CD14-positive monocyte (primary cell): Measurements from ENCODE around the gene NUDC. TPM values are rescaled to one million over a fixed set of nuclear protein-coding genes. Genes with fewer than 3 reads are reported as not detected.
A peak's percentile ranks its signal among the peaks of the same experiment; 100 is the strongest.

Source experiments
- DNase-seq, 3 donors: peaks; one replicate each; pipeline ENCODE4 v3.0.0-alpha.2; 2011 to 2022
- H2AFZ ChIP-seq: 2 replicates; pipeline ENCODE4 v1.6.0; 2012; ENCODE audit warnings: mild to moderate bottlenecking, low read depth, low read length, inconsistent platforms; ENCODE audit not compliant: insufficient read depth, poor library complexity, severe bottlenecking
- H3K27ac ChIP-seq, 2 donors: 1 replicate in 1 of 2; 2 replicates in 1 of 2; pipeline ENCODE4 v1.5.1; 2012 to 2013; ENCODE audit warnings: low read length in 2 of 2, control low read depth in 1 of 2, inconsistent platforms in 1 of 2, low read depth in 1 of 2, mild to moderate bottlenecking in 1 of 2
- H3K27me3 ChIP-seq, 2 donors: one replicate each; pipeline versions ENCODE4 v1.6.0 to v1.6.1; 2011 to 2013; ENCODE audit warnings: low read length in 2 of 2; ENCODE audit not compliant: control insufficient read depth in 2 of 2, insufficient read depth in 2 of 2
- H3K36me3 ChIP-seq, 2 donors: replicated peaks in 1 of 2; 1 replicate in 1 of 2; 2 replicates in 1 of 2; pipeline versions ENCODE4 v1.5.1 to v1.6.1; 2012 to 2013; ENCODE audit warnings: low read length in 2 of 2, control low read depth in 1 of 2, inconsistent platforms in 1 of 2, mild to moderate bottlenecking in 1 of 2; ENCODE audit not compliant: insufficient read depth in 2 of 2, control insufficient read depth in 1 of 2
- H3K4me1 ChIP-seq, 2 donors: 1 replicate in 1 of 2; 2 replicates in 1 of 2; pipeline versions ENCODE4 v1.5.1 to v1.6.1; 2012 to 2013; ENCODE audit warnings: low read length in 2 of 2, control low read depth in 1 of 2, inconsistent platforms in 1 of 2, mild to moderate bottlenecking in 1 of 2, moderate library complexity in 1 of 2; ENCODE audit not compliant: insufficient read depth in 2 of 2, control insufficient read depth in 1 of 2
- H3K4me2 ChIP-seq: replicated peaks from 2 replicates; pipeline ENCODE3; 2012; ENCODE audit warnings: low read length, moderate library complexity, mild to moderate bottlenecking; ENCODE audit not compliant: poor library complexity, severe bottlenecking; ENCODE audit errors: extremely low read depth
- H3K4me3 ChIP-seq, 3 experiments: fragments of 200-600 bp in 1 of 3; sonication (generic) in 1 of 3; replicated peaks in 1 of 3; 1 replicate in 2 of 3; 2 replicates in 1 of 3; pipeline ENCODE4 v1.5.1; 2011 to 2013; ENCODE audit warnings: low read length in 3 of 3, mild to moderate bottlenecking in 3 of 3, control low read depth in 2 of 3, low read depth in 2 of 3, inconsistent platforms in 1 of 3, moderate library complexity in 1 of 3
- H3K79me2 ChIP-seq: 2 replicates; pipeline ENCODE4 v1.6.0; 2012; ENCODE audit warnings: mild to moderate bottlenecking, control low read depth, inconsistent platforms, low read length, moderate library complexity; ENCODE audit not compliant: insufficient read depth
- H3K9ac ChIP-seq: 2 replicates; pipeline ENCODE4 v1.6.0; 2017; ENCODE audit warnings: low read length, mild to moderate bottlenecking; ENCODE audit not compliant: insufficient read depth, poor library complexity, severe bottlenecking
- H3K9me3 ChIP-seq, 2 donors: replicated peaks in 1 of 2; 1 replicate in 1 of 2; 2 replicates in 1 of 2; pipeline versions ENCODE4 v1.5.1 to v1.6.1; 2012 to 2013; ENCODE audit warnings: low read length in 2 of 2, control low read depth in 1 of 2; ENCODE audit not compliant: control insufficient read depth in 1 of 2, insufficient read depth in 1 of 2
- H4K20me1 ChIP-seq: 2 replicates; pipeline ENCODE4 v1.6.0; 2012; ENCODE audit warnings: mild to moderate bottlenecking, low read length, control low read depth, moderate library complexity; ENCODE audit not compliant: insufficient read depth
- H3K27ac Mint-ChIP-seq, 7 donors: one replicate each; pipeline ENCODE4 v1.8.0; 2020; ENCODE audit warnings: mild to moderate bottlenecking in 7 of 7, mixed read lengths in 7 of 7, moderate library complexity in 6 of 7, inconsistent platforms in 2 of 7
- H3K27me3 Mint-ChIP-seq, 3 donors: one replicate each; pipeline ENCODE4 v1.8.0; 2021 to 2022; ENCODE audit warnings: low read depth in 3 of 3, mild to moderate bottlenecking in 3 of 3, mixed read lengths in 3 of 3, moderate library complexity in 3 of 3, inconsistent platforms in 1 of 3
- H3K36me3 Mint-ChIP-seq, 2 donors: one replicate each; pipeline ENCODE4 v1.8.0; 2020; ENCODE audit warnings: mixed read lengths in 2 of 2, inconsistent platforms in 1 of 2, mild to moderate bottlenecking in 1 of 2
- H3K4me1 Mint-ChIP-seq: one replicate; pipeline ENCODE4 v1.8.0; 2020; ENCODE audit warnings: mild to moderate bottlenecking, mixed read lengths
- H3K4me3 Mint-ChIP-seq, 2 donors: one replicate each; pipeline ENCODE4 v1.8.0; 2020; ENCODE audit warnings: mild to moderate bottlenecking in 2 of 2, mixed read lengths in 2 of 2, moderate library complexity in 1 of 2
- H3K9me3 Mint-ChIP-seq, 7 donors: one replicate each; pipeline ENCODE4 v1.8.0; 2020 to 2022; ENCODE audit warnings: mixed read lengths in 7 of 7, mild to moderate bottlenecking in 6 of 7, moderate library complexity in 6 of 7, inconsistent platforms in 2 of 7
- WGBS: methylation state at CpG from one replicate; pipeline ENCODE4 v1.1.5; 2013; ENCODE audit warnings: missing lambda C conversion rate; ENCODE audit not compliant: insufficient coverage; 5-methylcytosine and 5-hydroxymethylcytosine counted together
- intact Hi-C, 2 donors: fragments of 100-400 bp; cut with micrococcal nuclease; formaldehyde crosslinking; loops; one replicate each; pipeline versions ENCODE4 v1.15.0 to v1.15.1; 2023
- polyA plus RNA-seq, 3 donors: library from polyadenylated mRNA; depleted of rRNA in 1 of 3; unstranded in 2 of 3; stranded (reverse) in 1 of 3; fragments of 300-500 nt in 2 of 3; fragments of >200 nt in 1 of 3; fragmentation: Illumina TruSeq in 2 of 3; gene quantifications; 1 replicate in 2 of 3; 2 replicates in 1 of 3; pipeline ENCODE4 v1.2.3, GENCODE V29; 2012 to 2021
- TF ChIP-seq, protein P1 (sequence below): fragments of 200-600 bp; IDR thresholded peaks from one replicate; pipeline ENCODE4 v1.8.0; 2022; ENCODE audit warnings: antibody characterized with exemption, mild to moderate bottlenecking

NUDC gene
- polyA plus RNA-seq, 3 donors, result 28.3 to 58.3 (median 47.4) TPM

GRCh38 chr1:26960625-26960966 is 39.1 kb downstream of the NUDC start:
- TF ChIP-seq, protein P1, sequence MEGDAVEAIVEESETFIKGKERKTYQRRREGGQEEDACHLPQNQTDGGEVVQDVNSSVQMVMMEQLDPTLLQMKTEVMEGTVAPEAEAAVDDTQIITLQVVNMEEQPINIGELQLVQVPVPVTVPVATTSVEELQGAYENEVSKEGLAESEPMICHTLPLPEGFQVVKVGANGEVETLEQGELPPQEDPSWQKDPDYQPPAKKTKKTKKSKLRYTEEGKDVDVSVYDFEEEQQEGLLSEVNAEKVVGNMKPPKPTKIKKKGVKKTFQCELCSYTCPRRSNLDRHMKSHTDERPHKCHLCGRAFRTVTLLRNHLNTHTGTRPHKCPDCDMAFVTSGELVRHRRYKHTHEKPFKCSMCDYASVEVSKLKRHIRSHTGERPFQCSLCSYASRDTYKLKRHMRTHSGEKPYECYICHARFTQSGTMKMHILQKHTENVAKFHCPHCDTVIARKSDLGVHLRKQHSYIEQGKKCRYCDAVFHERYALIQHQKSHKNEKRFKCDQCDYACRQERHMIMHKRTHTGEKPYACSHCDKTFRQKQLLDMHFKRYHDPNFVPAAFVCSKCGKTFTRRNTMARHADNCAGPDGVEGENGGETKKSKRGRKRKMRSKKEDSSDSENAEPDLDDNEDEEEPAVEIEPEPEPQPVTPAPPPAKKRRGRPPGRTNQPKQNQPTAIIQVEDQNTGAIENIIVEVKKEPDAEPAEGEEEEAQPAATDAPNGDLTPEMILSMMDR, result no peak
- Histone ChIP-seq H3K36me3 (no peaks in the 10 kb centered on the region), H4K20me1 (no peaks in the 10 kb centered on the region), H3K4me2 (peak overlapping the region; percentile 77), H3K27ac (no peak overlapping the region), H3K79me2 (no peaks in the 10 kb centered on the region), H3K9me3 (peaks cover 0 to 11% of the 10 kb centered on the region in 2 donors), H3K4me1 (peaks cover 7 to 14% of the 10 kb centered on the region in 2 donors), H3K27me3 (peaks cover 33 to 42% of the 10 kb centered on the region in 2 donors), H3K9ac (peak overlapping the region; percentile 54), H2AFZ (no peak overlapping the region), H3K4me3 (peak overlapping the region in 1 of 3 experiments; percentile 68)
- peaks cover 43 to 61% (median 51%) of the 10 kb centered on the region in 3 donors for H3K27me3 Mint-ChIP-seq
- H3K4me3 Mint-ChIP-seq, result peak overlapping the region; percentile 39 to 91
- WGBS, result 45% methylated on average over 3 of the region's 3 CpGs
- DNase-seq, result no peak
- H3K27ac Mint-ChIP-seq, result peak overlapping the region in 1 of 7 donors; percentile 35
- H3K4me1 Mint-ChIP-seq, result peaks cover 18% of the 10 kb centered on the region
- H3K36me3 Mint-ChIP-seq, result peaks cover 3 to 4% of the 10 kb centered on the region in 2 donors
- peaks cover 2 to 8% (median 5%) of the 10 kb centered on the region in 7 donors for H3K9me3 Mint-ChIP-seq
- intact Hi-C loops, result no loop called here

GRCh38 chr1:26961826-26962225 is 40.3 kb downstream of the NUDC start:
- Histone ChIP-seq H3K27ac (no peak overlapping the region), H3K9ac (no peak overlapping the region), H3K79me2 (no peaks in the 10 kb centered on the region), H3K27me3 (peaks cover 33 to 42% of the 10 kb centered on the region in 2 donors), H3K4me1 (peaks cover 7 to 14% of the 10 kb centered on the region in 2 donors), H3K4me3 (no peak overlapping the region), H3K36me3 (no peaks in the 10 kb centered on the region), H2AFZ (no peak overlapping the region), H4K20me1 (no peaks in the 10 kb centered on the region), H3K9me3 (peaks cover 0 to 11% of the 10 kb centered on the region in 2 donors), H3K4me2 (no peak overlapping the region)
- Mint-ChIP-seq H3K4me1 (peaks cover 18% of the 10 kb centered on the region), H3K36me3 (peaks cover 3 to 4% of the 10 kb centered on the region in 2 donors), H3K27ac (no peak overlapping the region), H3K27me3 (peaks cover 46 to 61% (median 51%) of the 10 kb centered on the region in 3 donors), H3K9me3 (peaks cover 0 to 4% (median 2%) of the 10 kb centered on the region in 7 donors), H3K4me3 (peak overlapping the region in 1 of 2 donors; percentile 22)
- TF ChIP-seq, protein P1, result no peak
- intact Hi-C loops, result no loop called here
- DNase-seq, result no peak
- WGBS, result 17% methylated on average over 2 of the region's 3 CpGs
